Liver (tissue), 9 donors: ENCODE data around the gene GPX5. TPM values are rescaled to one million over a fixed set of nuclear protein-coding genes. Genes with fewer than 3 reads are reported as not detected.

Source experiments
- DNase-seq: peaks from one replicate; pipeline ENCODE4 v3.0.0-alpha.2; 2017; ENCODE audit warnings: low spot score
- H3K27ac ChIP-seq, 2 donors: one replicate each; pipeline ENCODE4 v1.7.0; 2013; ENCODE audit warnings: inconsistent platforms in 2 of 2, low read length in 2 of 2, control low read depth in 1 of 2, low read depth in 1 of 2, mild to moderate bottlenecking in 1 of 2
- H3K27me3 ChIP-seq, 4 donors: one replicate each; pipeline versions ENCODE4 v1.6.1 to v1.7.0; 2013; ENCODE audit warnings: low read length in 3 of 4, inconsistent platforms in 1 of 4, mild to moderate bottlenecking in 1 of 4, moderate library complexity in 1 of 4; ENCODE audit not compliant: control insufficient read depth in 4 of 4, insufficient read depth in 4 of 4
- H3K36me3 ChIP-seq, 4 donors: one replicate each; pipeline versions ENCODE4 v1.6.1 to v1.7.0; 2013; ENCODE audit warnings: low read length in 3 of 4, mild to moderate bottlenecking in 3 of 4, low read depth in 1 of 4, moderate library complexity in 1 of 4; ENCODE audit not compliant: control insufficient read depth in 4 of 4, insufficient read depth in 3 of 4
- H3K4me1 ChIP-seq, 4 donors: one replicate each; pipeline versions ENCODE4 v1.6.1 to v1.7.0; 2013; ENCODE audit warnings: low read length in 3 of 4, mild to moderate bottlenecking in 3 of 4, moderate library complexity in 1 of 4; ENCODE audit not compliant: control insufficient read depth in 4 of 4, insufficient read depth in 4 of 4
- H3K4me3 ChIP-seq, 3 donors: one replicate each; pipeline versions ENCODE4 v1.6.1 to v1.7.0; 2013; ENCODE audit warnings: low read length in 3 of 3, control low read depth in 1 of 3, low read depth in 1 of 3, mild to moderate bottlenecking in 1 of 3
- H3K9ac ChIP-seq, 2 donors: one replicate each; pipeline ENCODE4 v1.7.0; 2013; ENCODE audit warnings: low read length in 2 of 2, mild to moderate bottlenecking in 2 of 2, moderate library complexity in 2 of 2, control low read depth in 1 of 2, low read depth in 1 of 2
- H3K9me3 ChIP-seq, 4 donors: one replicate each; pipeline versions ENCODE4 v1.6.1 to v1.7.0; 2013; ENCODE audit warnings: low read length in 3 of 4; ENCODE audit not compliant: control insufficient read depth in 4 of 4
- ATF3 ChIP-seq: IDR thresholded peaks from 2 replicates; pipeline ENCODE4 v1.6.1; 2016; ENCODE audit warnings: antibody characterized with exemption
- FOXA1 ChIP-seq: IDR thresholded peaks from 2 replicates; pipeline ENCODE4 v1.6.1; 2016; ENCODE audit warnings: antibody characterized with exemption
- FOXA2 ChIP-seq: IDR thresholded peaks from 2 replicates; pipeline ENCODE4 v1.6.1; 2016; ENCODE audit warnings: antibody characterized with exemption
- GABPA ChIP-seq, 2 donors: IDR thresholded peaks in 1 of 2; conservative IDR thresholded peaks in 1 of 2; 2 replicates each; pipeline ENCODE4 v1.6.1; 2016; ENCODE audit warnings: antibody characterized with exemption in 2 of 2, mild to moderate bottlenecking in 1 of 2, moderate library complexity in 1 of 2
- HNF4A ChIP-seq, 2 donors: conservative IDR thresholded peaks; 2 replicates each; pipeline ENCODE4 v1.6.1; 2016; ENCODE audit warnings: antibody characterized with exemption in 2 of 2, mild to moderate bottlenecking in 2 of 2
- JUND ChIP-seq, 2 donors: IDR thresholded peaks; 2 replicates each; pipeline ENCODE4 v1.6.1; 2016; ENCODE audit warnings: antibody characterized with exemption in 2 of 2
- NR2F2 ChIP-seq: IDR thresholded peaks from 2 replicates; pipeline ENCODE4 v1.6.1; 2016; ENCODE audit warnings: antibody characterized with exemption
- RAD21 ChIP-seq, 2 donors: IDR thresholded peaks; 2 replicates each; pipeline ENCODE4 v1.6.1; 2016; ENCODE audit warnings: antibody characterized with exemption in 2 of 2, mild to moderate bottlenecking in 2 of 2
- REST ChIP-seq: IDR thresholded peaks from 2 replicates; pipeline ENCODE4 v1.6.1; 2016; ENCODE audit warnings: antibody characterized with exemption, mild to moderate bottlenecking
- RXRA ChIP-seq, 2 donors: IDR thresholded peaks; 2 replicates each; pipeline ENCODE4 v1.6.1; 2017 to 2018; ENCODE audit warnings: antibody characterized with exemption in 2 of 2, mild to moderate bottlenecking in 1 of 2
- SP1 ChIP-seq: IDR thresholded peaks from 2 replicates; pipeline ENCODE4 v1.6.1; 2018; ENCODE audit warnings: antibody characterized with exemption, mild to moderate bottlenecking
- TAF1 ChIP-seq: conservative IDR thresholded peaks from 2 replicates; pipeline ENCODE4 v1.6.1; 2016; ENCODE audit warnings: antibody characterized with exemption, mild to moderate bottlenecking
- YY1 ChIP-seq: IDR thresholded peaks from 2 replicates; pipeline ENCODE4 v1.6.1; 2016; ENCODE audit warnings: antibody characterized with exemption, mild to moderate bottlenecking
- ZBTB33 ChIP-seq: IDR thresholded peaks from 2 replicates; pipeline ENCODE4 v1.6.1; 2016; ENCODE audit warnings: antibody characterized with exemption
- WGBS: extraction: QIAGEN DNeasy Blood & Tissue Kit; methylation state at CpG from one replicate; pipeline ENCODE4 v1.1.7; 2013; 5-methylcytosine and 5-hydroxymethylcytosine counted together
- polyA plus RNA-seq, 2 donors: library from polyadenylated mRNA; stranded (reverse) in 1 of 2; unstranded in 1 of 2; fragments of 200-250 nt in 1 of 2; fragments of >200 nt in 1 of 2; fragmentation: Nextera tagmentation in 1 of 2; extraction: Ambion mirVana in 1 of 2; gene quantifications; one replicate each; pipeline versions ENCODE4 v1.2.1 to v1.2.3, GENCODE V29; 2013 to 2015
- total RNA-seq, 2 donors: library from RNA; depleted of rRNA; stranded (reverse); fragments of >200 nt; gene quantifications; one replicate each; pipeline ENCODE4 v1.2.3, GENCODE V29; 2014
- TF ChIP-seq, protein P1 (sequence below): fragments of 150-350 bp; IDR thresholded peaks from 2 replicates; pipeline ENCODE4 v1.5.1; 2017; ENCODE audit warnings: improper control_type of control experiment, low read depth, low read length; ENCODE audit not compliant: missing input control
- donor health status: healthy.
- donor health status: healthy.
- donor health status: healthy.
- donor health status: healthy.
- donor health status: healthy.

Gene GPX5
- total and polyA plus RNA-seq, 4 donors = not detected

DNA sequence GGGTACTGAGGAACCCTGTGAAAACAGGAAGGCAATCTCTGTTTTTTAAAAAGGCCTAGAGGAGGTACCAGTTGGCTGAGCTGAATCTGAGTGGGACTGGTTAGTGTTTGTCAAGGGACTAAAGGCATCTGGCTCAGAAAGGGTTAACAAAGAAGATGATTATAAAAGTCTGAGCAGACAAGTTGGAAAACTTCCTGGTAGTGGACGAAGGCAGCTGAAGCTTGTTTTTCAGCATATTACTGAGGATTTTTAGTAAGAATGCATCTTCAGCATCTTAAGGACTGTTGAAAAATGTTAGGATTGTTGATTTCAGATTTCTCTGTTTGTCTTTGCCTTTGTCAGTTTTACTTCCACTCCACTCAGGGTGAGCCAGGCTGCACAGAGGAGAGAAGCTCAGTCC, 5.1 kb downstream of the GPX5 start:
- Histone ChIP-seq H3K4me3 (no peak overlapping the region), H3K4me1 (no peaks in the 10 kb centered on the region), H3K9ac (no peak overlapping the region), H3K36me3 (no peaks in the 10 kb centered on the region), H3K9me3 (no peaks in the 10 kb centered on the region), H3K27ac (no peak overlapping the region), H3K27me3 (peaks cover 0 to 5% (median under 1%) of the 10 kb centered on the region in 4 donors)
- no peak for DNase-seq
- WGBS = 42% methylated on average over 1 of the region's 1 CpG
- TF ChIP-seq GABPA (IDR thresholded peaks at IDR 0.05 in 1 of 2, conservative IDR thresholded peaks at IDR 0.05 in 1 of 2) (no peak), TAF1 (no peak), YY1 (no peak), SP1 (no peak), RXRA (IDR thresholded peaks at IDR 0.05) (no peak), HNF4A (conservative IDR thresholded peaks at IDR 0.05) (no peak), ATF3 (no peak), REST (no peak), NR2F2 (no peak), JUND (IDR thresholded peaks at IDR 0.05) (no peak)

DNA sequence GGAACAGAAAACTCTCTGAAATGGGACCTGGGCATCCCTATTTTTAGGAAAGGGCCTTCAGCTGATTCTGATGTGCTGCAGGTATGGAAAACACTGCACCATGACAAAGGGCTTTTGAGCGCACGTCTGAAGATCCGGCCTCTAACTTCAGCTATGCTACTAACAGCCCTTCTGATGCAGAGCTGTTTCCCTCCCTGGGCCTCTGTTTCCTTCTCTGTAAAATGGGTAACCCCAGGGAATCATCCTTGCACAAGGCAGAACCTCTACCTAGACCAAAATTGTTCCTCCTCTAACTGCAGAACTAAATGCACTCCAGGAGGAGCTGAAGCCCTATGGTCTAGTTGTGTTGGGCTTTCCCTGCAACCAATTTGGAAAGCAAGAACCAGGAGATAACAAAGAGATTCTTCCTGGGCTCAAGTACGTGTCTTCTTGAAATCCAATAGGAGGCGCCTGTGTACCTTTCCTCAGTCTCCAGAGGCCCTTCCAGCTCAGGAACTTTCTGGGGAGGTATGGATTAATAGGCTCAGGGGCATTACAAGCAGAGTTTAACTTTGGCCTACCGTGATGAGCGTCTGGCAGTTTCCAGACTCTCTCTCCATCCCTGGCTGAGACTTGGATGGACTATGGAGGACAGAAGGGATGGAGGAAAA, 5.9 kb downstream of the GPX5 start:
- Histone ChIP-seq H3K9ac (no peak overlapping the region), H3K27me3 (no peaks in the 10 kb centered on the region), H3K4me1 (no peaks in the 10 kb centered on the region), H3K4me3 (no peak overlapping the region), H3K36me3 (no peaks in the 10 kb centered on the region), H3K9me3 (no peaks in the 10 kb centered on the region), H3K27ac (no peak overlapping the region)
- TF ChIP-seq, protein P1, sequence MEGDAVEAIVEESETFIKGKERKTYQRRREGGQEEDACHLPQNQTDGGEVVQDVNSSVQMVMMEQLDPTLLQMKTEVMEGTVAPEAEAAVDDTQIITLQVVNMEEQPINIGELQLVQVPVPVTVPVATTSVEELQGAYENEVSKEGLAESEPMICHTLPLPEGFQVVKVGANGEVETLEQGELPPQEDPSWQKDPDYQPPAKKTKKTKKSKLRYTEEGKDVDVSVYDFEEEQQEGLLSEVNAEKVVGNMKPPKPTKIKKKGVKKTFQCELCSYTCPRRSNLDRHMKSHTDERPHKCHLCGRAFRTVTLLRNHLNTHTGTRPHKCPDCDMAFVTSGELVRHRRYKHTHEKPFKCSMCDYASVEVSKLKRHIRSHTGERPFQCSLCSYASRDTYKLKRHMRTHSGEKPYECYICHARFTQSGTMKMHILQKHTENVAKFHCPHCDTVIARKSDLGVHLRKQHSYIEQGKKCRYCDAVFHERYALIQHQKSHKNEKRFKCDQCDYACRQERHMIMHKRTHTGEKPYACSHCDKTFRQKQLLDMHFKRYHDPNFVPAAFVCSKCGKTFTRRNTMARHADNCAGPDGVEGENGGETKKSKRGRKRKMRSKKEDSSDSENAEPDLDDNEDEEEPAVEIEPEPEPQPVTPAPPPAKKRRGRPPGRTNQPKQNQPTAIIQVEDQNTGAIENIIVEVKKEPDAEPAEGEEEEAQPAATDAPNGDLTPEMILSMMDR = peak; percentile 5
- no peak for TF ChIP-seq FOXA1
- no peak for TF ChIP-seq ZBTB33
- peak; percentile 28 to 53 for TF ChIP-seq RAD21 (IDR thresholded peaks at IDR 0.05)
- no peak for TF ChIP-seq FOXA2
- DNase-seq = no peak
- 82% methylated on average over 7 of the region's 7 CpGs for WGBS
